ENCODE data around the gene RFX1.
A peak's percentile ranks its signal among the peaks of the same experiment; 100 is the strongest.
"Not testable (repeated sequence)": the region's sequence is repeated elsewhere in the genome, so short reads cannot be mapped to it uniquely, and the experiment has no call there.

RFX1 gene

GRCh38 chr19:14006085-14006765 is at the start of gene RFX1:
TSS of gene RFX1 (minus strand) at chr19:14006320. CDS start at chr19:13993843, 12,477 bp downstream.
- peak; percentile 99 for DNase-seq

DNA sequence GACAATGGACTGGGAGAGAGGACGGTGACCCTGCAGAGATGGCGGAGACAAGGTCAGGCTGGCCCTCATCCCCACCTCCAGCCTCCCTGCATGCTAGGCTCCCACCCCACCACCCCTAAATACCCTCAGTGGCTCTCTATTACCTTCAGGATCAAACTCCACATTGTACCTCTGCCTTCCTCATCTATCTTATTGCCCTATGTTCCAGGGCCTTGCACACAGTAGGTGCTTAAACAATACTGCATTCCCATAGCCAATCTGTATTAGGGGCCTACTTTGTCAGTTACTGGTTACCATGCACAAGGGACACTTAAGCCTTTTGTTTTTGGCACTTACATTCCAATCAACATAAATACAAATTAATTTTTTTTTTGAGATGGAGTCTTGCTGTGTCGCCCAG is 49.3 kb upstream of the RFX1 start:
- no peak for DNase-seq

GRCh38 chr19:14054721-14055120 is 48.6 kb upstream of the RFX1 start:
- no peak for DNase-seq

DNA sequence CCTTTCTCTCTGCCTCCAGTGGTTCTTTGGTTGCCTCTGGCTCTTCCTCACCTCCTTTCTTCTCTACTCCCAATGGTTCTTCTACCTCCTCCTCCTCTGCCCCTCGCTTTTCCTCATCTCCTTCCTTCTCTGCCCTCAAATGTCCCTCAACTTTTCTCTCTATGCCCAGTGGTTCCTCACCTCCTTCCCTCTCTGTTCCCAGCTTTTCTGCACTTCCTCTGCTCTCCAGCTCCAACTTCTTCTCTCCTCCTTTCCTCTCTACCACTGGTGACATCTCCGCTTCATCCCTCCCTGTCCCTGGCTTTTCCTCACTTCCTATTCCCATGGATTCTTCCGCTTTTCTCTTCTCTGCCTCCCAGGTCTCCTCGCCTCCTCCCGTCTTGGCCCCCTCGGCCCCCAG is 48.0 kb upstream of the RFX1 start:
- DNase-seq = no peak

- DNase-seq = no peak
These were observed 47.4 kb upstream of the RFX1 start for GRCh38 chr19:14053500-14053899.

DNA sequence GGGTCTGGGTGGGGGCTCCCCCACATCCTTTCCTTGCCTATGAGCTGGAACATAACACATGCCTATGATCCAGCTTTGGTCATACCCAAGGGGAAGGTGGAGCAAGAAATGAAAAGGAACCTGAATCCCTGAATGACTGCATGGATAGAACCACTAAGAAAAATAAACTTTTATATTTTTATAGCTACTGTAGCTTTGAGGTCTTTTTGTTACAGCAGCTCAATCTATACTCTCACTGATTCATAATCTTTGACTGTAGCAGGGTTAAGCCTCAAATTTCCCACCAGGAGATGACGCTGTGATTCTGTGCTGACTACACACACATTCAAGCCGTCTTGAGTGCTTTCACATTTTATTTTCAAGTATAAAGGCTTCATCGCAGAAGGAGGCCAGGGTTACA is 46.9 kb upstream of the RFX1 start:
- DNase-seq = no peak

- no peak for DNase-seq
These were observed 46.4 kb upstream of the RFX1 start for GRCh38 chr19:14052470-14052869.

- no peak for DNase-seq
These were observed 45.9 kb upstream of the RFX1 start for GRCh38 chr19:14051980-14052379.

- DNase-seq = not testable (repeated sequence)
These were observed 44.8 kb upstream of the RFX1 start for GRCh38 chr19:14050961-14051360.

- no peak for DNase-seq
These were observed 44.4 kb upstream of the RFX1 start for GRCh38 chr19:14050512-14050911.

- peak; percentile 80 for DNase-seq
These were observed 42.5 kb upstream of the RFX1 start for GRCh38 chr19:14048443-14049153.

DNA sequence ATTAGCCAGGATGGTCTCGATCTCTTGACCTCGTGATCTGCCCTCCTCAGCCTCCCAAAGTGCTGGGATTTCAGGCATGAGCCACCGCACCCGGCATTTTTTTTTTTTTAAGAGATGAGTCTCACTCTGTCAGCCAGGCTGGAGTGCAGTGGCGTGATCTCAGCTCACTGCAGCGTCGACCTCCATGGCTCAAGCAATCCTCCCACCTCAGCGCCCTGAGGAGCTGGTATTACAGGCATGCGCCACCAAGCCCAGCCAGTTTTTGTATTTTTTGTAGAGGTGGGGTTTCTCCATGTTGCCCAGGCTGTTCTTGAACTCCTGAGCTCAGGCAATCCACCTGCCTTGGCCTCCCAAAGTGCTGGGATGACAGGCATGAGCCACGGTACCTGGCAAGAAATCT is 41.7 kb upstream of the RFX1 start:
- not testable (repeated sequence) for DNase-seq

DNA sequence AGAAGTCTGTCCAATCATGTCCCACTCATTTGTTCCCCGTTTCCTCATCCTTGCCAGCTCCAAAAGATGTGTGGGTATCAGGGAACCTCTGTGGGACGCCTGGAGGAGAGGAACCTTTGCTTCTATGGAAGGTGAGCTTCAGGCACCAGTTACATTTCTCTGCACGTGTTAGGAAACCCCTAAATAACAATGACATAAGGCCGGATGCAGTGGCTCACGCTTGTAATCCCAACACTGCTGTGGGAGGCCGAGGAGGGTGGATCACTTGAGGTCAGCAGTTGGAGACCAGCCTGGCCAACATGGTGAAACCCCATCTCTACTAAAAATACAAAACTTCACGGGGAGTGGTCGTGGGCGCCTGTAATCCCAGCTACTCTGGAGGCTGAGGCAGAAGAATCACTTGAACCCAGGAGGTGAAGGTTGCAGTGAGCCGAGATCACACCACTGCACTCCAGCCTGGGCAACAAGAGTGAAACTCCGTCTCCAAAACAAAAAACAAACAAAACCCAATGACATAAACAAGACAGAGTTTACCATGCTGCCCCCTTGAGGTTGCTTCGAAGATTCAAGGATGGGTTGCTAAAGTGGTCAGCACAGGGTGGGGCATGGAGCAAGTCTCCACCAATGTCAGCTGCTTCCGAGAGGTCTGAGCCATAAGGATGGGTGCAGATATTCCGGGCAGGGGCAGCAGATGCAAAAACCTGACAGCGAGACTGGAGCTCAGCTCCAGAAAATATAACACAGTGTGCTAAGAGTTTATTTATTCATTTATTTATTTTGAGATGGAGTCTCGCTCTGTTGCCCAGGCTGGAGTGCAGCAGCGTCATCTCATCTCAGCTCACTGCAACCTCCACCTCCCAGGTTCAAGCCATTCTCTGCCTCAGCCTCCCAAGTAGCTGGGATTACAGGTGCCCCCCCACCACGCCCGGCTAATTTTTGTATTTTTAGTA is 36.8 kb upstream of the RFX1 start:
- peak; percentile 62 for DNase-seq

- DNase-seq = no peak
These were observed 33.1 kb upstream of the RFX1 start for GRCh38 chr19:14039181-14039580.

DNA sequence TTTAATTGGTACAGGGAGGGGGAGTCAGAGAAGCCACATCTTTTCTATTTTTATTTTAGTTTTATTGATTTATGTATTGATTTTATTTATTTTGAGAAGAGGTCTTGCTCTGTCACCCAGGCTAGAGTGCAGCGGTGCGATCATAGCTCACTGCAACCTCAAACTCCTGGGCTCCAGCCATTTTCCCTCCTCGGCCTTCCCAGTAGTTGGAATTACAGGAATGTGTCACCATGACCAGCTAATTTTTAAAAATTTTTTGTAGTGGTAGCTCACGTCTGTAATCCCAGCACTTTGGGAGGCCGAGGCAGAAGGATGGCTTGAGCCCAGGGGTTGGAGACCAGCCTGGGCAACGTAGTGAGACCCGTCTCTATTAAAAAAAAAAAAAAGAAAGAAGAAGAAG is 29.6 kb upstream of the RFX1 start:
- no peak for DNase-seq

DNA sequence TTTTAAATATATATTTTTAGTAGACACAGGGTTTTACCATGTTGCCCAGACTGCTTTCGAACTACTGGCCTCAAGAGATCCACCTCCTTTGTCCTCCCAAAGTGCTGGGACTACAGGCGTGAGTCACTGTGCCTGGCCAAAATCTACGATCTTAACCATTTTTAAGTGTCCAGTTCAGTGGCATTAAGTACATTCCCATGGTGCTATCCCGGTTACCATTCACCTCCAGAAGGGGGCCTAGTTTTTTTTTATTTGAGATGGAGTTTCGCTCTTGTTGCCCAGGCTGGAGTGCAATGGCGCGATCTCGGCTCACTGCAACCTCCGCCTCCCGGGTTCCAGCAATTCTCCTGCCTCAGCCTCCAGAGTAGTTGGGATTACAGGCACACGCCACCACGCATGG is 29.0 kb upstream of the RFX1 start:
- DNase-seq = not testable (repeated sequence)

- no peak for DNase-seq
These were observed 27.8 kb upstream of the RFX1 start for GRCh38 chr19:14033946-14034345.

DNA sequence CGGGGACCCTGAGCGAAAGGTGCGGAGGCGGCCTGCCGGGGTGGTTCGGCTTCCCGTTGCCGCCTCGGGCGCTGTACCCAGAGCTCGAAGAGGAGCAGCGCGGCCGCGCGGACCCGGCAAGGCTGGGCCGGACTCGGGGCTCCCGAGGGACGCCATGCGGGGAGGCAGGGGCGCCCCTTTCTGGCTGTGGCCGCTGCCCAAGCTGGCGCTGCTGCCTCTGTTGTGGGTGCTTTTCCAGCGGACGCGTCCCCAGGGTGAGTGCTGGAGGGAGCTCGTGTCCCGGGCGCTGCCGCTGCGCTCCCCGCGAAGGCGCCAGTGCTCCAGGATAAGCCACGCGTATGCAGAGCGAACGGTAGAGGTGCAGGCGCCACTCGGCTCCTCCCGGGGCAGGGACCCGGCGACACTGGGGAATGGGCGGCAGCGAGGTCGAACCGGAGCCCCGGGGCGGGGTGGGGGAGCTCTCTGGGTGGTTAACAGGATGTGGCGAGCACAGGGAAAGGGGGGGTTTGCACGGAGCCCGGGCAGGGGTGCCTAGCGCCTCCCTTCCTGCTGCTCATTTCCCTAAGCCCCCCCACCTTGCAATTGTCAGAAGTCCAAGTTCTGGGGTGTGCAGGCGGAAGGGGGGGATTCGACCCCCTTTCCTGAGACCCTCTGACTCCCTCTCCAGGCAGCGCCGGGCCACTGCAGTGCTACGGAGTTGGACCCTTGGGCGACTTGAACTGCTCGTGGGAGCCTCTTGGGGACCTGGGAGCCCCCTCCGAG is 25.8 kb upstream of the RFX1 start, which contains the start of gene IL27RA:
IL27RA (plus strand) TSS at position 44 of the 762 bp plus-strand sequence; CDS start at position 155, 111 bp downstream.
- DNase-seq = peak; percentile 77

GRCh38 chr19:14030997-14031718 is 25.0 kb upstream of the RFX1 start:
- no peak for DNase-seq

GRCh38 chr19:14028901-14029300 is 22.8 kb upstream of the RFX1 start:
- no peak for DNase-seq

DNA sequence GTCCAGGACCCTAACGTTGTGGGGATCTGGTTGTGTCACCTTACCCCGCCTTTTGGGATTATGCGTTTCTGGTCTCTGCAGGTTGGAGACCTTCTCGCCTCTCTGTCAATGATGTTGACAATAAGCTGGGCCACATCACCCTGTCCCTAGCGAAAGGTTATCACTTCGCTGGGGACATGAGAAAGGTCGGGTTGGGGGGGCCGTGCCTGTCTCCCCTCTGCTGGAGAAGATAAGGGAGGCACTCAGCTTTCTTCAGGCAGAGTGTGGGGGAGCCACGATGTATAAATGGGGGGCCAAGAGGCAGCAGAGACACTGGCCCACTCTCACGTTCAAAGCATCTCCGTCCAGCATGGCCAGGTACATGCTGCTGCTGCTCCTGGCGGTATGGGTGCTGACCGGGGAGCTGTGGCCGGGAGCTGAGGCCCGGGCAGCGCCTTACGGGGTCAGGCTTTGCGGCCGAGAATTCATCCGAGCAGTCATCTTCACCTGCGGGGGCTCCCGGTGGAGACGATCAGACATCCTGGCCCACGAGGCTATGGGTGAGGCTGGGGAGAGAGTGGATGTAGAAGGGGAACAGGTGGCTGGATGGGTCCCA is 21.8 kb upstream of the RFX1 start, which contains the start of gene RLN3:
RLN3 (plus strand) TSS at position 293 of the 595 bp plus-strand sequence; CDS start at position 350, 57 bp downstream.
- no peak for DNase-seq
